HG03139 (cell line): ENCODE measurements around the gene LCN12.

ENCODE experiments used
- ATAC-seq: cut with Tn5 transposase; IDR thresholded peaks from one replicate; pipeline ENCODE4 v1.9.1; 2021; ENCODE audit not compliant: unreplicated experiment

Gene LCN12

GRCh38 chr9:136957461-136957860 is 5.4 kb downstream of the LCN12 start:
- no peak for ATAC-seq

DNA sequence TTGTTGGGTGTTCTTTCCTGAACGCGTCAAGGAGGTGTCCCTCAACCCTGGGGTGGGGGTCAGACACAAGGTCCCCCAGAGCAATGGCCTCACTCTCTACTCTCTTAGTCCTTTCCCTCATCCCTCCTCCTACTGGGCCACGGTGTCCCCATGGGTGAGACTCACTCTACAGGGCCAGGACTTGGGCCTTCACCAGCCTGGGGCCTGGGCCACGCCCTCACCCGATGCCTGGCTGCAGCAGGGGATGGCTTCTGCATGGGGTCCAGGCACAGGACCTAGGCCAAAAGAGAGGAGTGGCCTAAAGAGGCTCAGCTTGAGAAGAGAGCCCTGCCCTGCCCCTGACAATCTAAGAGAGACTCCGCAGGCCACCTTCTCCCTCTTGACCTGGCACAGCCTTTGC is 5.8 kb downstream of the LCN12 start:
- ATAC-seq: no peak

GRCh38 chr9:136958473-136958872 is 6.4 kb downstream of the LCN12 start:
- ATAC-seq: no peak

DNA sequence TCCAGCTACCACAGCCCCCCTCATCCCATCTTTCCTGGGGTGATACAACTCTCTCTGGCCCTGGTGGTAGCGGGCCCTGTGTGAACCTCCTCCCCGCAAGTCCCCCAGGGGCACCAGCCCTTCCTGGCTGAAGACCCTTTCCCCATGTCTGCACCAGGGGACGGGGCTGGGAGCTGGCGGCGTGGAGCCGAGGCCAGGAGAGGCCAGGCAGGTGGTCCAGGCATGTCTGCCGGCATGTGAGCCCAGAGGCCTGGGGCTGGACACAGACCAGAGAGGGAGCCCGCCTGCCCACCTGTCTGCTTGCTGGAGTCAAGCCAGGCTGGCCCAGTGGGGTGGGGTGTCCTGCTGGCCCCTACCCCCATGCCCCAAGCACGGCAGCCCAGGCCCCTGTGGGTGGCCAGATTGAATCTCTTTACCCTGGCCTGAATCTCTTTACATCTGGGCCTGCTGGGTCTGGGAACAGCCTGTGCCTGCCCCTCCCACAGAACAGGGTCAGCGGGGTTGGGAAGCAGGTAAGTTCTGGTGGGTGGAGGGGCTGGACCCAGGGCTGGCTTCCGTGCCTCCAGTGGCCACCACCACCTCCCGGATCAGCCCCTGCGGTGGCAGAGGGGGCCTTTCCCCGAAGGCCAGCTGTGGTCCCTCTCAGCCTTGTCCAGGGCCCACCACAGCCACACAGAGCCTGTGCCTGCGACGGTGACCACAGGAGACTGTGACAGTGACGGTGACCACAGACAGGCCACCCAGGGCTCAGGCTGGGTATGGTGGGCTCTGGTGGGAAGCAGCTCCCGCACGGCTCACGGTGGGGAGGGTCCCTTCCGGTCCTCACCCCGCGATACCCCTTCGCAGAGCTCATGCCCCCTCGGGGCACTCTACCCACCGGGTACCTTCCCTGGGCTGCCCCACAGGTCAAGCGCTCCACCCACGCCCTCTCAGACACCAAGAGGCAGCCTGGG is 7.1 kb downstream of the LCN12 start:
- ATAC-seq: no peak

DNA sequence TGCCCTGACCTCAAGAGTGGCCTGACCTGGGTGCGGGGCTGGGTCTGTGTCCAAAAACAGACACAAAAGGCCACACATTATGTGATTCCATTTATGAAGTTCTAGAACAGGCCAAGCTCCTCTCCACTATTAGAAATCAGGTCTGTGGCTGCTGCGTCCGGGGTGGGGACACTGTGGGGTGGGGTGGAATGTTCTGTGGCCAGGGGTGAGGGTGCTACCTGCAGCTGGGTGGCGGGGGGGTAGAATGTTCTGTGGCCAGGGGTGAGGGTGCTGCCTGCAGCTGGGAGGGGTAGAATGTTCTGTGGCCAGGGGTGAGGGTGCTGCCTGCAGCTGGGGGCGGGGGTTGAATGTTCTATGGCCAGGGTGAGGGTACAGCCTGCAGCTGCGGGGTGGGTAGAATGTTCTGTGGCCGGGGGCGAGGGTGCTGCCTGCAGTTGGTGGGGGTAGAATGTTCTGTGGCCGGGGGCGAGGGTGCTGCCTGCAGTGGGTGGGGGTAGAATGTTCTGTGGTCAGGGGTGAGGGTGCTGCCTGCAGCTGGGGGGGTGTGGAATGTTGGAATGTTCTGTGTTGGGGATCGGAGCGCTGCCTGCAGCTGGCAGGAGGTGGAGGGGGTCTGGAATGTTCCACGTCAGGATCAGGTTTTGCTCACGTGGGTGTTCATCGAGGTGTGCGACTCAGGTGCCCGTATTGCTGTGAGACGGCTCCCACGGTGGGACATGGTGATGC is 8.3 kb downstream of the LCN12 start:
- no peak for ATAC-seq

- ATAC-seq: no peak
Observed at GRCh38 chr9:136960938-136961275, 8.8 kb downstream of the LCN12 start.

DNA sequence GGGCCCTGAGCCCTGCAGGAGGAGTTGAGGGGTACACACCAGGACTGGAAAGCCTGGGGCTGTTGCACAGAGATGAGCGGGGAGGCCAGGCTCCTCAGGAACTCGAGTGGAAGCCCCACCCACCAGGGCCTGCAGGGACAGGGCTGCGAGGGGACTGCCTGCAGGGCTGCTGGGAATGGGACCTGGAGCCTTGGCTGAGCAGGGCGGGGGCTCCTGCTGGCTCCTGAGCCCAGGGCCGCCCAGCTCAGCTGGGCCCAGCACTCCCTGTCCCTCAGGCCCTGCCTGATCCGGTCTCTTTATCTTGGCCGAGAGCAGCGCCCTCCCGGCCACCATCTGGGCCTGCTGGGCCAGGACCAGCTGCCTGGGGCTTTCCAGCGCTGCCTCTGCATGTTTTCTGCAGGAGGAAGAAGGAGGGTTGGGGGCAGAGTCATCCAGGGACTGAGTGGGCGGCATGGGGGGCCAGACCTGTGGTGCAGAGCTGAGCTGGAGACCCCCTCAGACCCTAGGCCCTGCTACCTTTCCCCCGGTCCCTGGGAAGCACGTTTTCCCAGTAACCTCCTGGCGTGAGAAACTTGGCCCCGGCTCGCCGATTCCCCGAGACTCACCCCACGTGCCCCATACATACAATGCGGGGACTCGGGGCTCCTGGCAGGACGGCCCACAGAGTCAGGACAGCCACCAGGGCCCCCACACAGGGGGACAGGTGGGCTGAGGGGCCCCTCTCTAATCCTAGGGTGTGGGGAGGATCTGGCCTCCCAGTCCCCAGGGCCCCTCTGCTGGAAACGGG is 9.4 kb downstream of the LCN12 start:
- no peak for ATAC-seq

GRCh38 chr9:136962163-136962562 is 10.1 kb downstream of the LCN12 start:
- ATAC-seq: no peak

GRCh38 chr9:136962701-136963248 is 10.7 kb downstream of the LCN12 start:
- no peak for ATAC-seq

DNA sequence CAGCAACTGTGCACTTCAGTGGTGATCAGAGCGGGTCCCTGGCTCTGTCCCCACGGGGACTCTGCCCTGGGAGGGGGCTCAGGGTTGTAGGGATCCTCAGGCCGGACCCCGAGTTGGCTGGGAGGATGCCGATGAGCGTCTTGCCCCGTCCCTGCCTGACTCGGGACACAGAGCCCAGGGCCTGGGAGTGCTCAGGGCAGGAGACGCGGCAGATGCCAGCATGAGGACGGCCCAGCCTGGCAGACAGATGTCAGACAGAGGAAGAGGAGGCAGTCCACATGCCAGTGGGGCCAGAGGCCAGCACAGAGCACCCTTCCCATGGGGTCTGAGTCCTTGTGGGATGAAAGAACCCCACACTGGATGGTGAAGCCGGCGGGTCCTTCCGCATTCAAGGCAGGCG is 11.3 kb downstream of the LCN12 start:
- ATAC-seq: no peak

GRCh38 chr9:136963751-136964150 is 11.7 kb downstream of the LCN12 start:
- ATAC-seq: no peak

DNA sequence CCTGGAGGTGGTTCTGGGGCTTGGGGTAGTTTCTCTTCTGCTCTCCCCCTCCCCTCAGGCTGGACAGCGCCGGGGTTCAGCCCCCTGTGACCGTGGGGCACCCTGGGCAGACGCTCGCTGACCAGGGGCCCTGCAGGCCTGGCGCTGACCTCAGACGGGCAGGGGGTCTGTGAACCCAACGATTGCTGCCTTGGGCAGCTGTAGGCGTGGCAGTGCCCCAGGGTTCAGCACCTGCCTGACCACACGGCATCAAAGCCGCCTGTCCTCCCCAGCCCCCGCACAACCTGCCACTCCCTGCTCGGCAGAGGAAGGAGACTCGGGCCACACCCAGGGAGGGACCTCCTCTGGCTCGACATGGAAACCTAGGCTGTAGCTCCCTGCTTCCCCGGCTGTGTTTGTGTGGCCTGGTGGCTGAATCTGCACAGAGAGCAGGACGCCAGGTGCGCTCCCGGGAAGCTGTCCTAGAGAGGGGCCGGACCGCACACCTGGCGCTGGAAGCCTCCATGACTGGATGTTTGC is 12.2 kb downstream of the LCN12 start:
- ATAC-seq: no peak

DNA sequence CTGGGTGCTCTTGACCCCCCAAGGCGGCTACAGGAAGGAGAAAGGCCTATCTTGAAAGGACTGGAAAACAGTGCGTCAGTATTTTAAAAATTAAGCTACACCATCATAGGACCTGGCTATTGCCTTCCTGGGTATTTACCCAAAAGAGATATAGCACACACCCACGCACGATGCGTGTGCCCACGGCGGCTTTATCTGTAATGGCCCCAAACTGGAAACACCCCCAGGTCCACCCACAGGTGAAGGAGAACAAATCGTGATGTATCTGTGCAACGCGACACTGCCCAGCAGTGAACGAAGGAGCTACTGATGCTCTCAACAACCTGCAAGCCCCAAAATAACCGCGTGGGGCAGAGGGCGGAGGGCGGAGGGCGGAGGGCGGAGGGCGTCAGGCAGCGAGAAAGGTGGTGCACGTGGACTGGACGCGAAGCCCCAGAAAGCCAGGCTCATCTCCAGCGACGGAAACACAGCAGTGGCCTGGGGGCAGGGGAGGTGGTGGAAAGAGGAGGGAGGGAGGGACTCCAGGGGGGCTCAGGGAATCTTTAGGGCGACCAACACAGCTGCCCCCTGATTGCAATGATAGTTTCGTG is 12.9 kb downstream of the LCN12 start:
- no peak for ATAC-seq

- no peak for ATAC-seq
Observed at GRCh38 chr9:136965771-136966484, 13.9 kb downstream of the LCN12 start.

GRCh38 chr9:136968333-136969127 is 16.5 kb downstream of the LCN12 start:
- no peak for ATAC-seq

GRCh38 chr9:136969150-136969549 is 17.1 kb downstream of the LCN12 start:
- ATAC-seq: no peak

DNA sequence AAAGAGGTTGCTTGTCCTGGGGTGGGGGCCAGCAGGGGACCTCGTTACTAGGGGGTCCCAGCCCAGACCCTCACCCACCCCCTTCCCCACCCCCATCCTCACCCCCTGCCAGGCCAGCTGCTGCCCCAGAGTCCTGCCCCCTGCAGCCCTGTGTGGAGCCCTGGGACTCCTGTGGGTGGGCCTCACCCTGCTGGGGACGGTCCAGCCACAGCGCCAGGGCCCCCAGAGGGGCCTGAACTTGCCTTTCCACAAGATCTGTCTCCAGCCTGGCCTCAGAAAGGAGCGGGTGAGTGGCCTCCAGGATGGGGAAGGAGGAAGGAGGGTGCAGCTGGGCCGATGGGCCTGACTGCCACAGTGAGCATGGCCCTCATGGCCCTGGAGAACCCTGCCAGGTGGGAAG is 17.7 kb downstream of the LCN12 start:
- no peak for ATAC-seq

- no peak for ATAC-seq
Observed at GRCh38 chr9:136970361-136970760, 18.3 kb downstream of the LCN12 start.

GRCh38 chr9:136971746-136972145 is 19.7 kb downstream of the LCN12 start:
- ATAC-seq: no peak
